Esophagus squamous epithelium (tissue), 5 donors: ENCODE data around the gene RERG. TPM values are rescaled to one million over a fixed set of nuclear protein-coding genes. Genes with fewer than 3 reads are reported as not detected.
"Not testable (repeated sequence)": the region's sequence is repeated elsewhere in the genome, so short reads cannot be mapped to it uniquely, and the experiment has no call there.

Source experiments
- DNase-seq: peaks from one replicate; lab custom pipeline; 2025; lab: John Stamatoyannopoulos, UW
- H3K27ac ChIP-seq, 4 donors: fragments of 200-600 bp; sonication (generic); one replicate each; pipeline ENCODE4 v1.5.1; 2016 to 2019; ENCODE audit warnings: mild to moderate bottlenecking in 1 of 4
- H3K27me3 ChIP-seq, 4 donors: fragments of 200-600 bp; sonication (generic); 1 replicate in 3 of 4; 2 replicates in 1 of 4; pipeline versions ENCODE4 v1.5.1 to v1.6.0; 2017 to 2021; ENCODE audit warnings: antibody characterized with exemption in 1 of 4
- H3K36me3 ChIP-seq, 3 donors: fragments of 200-600 bp; sonication (generic); one replicate each; pipeline ENCODE4 v1.5.1; 2016 to 2019
- H3K4me1 ChIP-seq, 3 donors: fragments of 200-600 bp; sonication (generic); one replicate each; pipeline ENCODE4 v1.5.1; 2017 to 2019
- H3K4me3 ChIP-seq, 4 donors: fragments of 200-600 bp; sonication (generic); 1 replicate in 3 of 4; 2 replicates in 1 of 4; pipeline ENCODE4 v1.5.1; 2016 to 2019; ENCODE audit warnings: mild to moderate bottlenecking in 2 of 4, moderate library complexity in 1 of 4
- H3K9me3 ChIP-seq, 3 donors: fragments of 200-600 bp; sonication (generic); one replicate each; pipeline ENCODE4 v1.5.1; 2016 to 2019
- POLR2A ChIP-seq, 4 donors: fragments of 450-650 bp; IDR thresholded peaks; one replicate each; pipeline ENCODE4 v1.6.1; 2017; ENCODE audit warnings: antibody characterized with exemption in 4 of 4, mild to moderate bottlenecking in 4 of 4, moderate library complexity in 3 of 4
- WGBS, 2 donors: methylation state at CpG; one replicate each; pipeline ENCODE4 v1.1.5; 2018; 5-methylcytosine and 5-hydroxymethylcytosine counted together
- intact Hi-C: fragments of 100-400 bp; cut with DNase I; formaldehyde crosslinking; loops from one replicate; pipeline ENCODE4 v1.15.0; 2022
- total RNA-seq, 4 donors: library from RNA; depleted of rRNA; stranded (reverse); fragments of >200 nt; gene quantifications; one replicate each; pipeline ENCODE4 v1.1.0, GENCODE V29; 2016
- TF ChIP-seq, protein P1 (sequence below), 6 experiments: fragments of 450-650 bp in 4 of 6; fragments of 200-600 bp in 2 of 6; sonication (generic) in 2 of 6; IDR thresholded peaks; one replicate each; pipeline ENCODE4 v1.5.1; 2016 to 2019; ENCODE audit warnings: antibody characterized with exemption in 6 of 6, mild to moderate bottlenecking in 4 of 6, moderate library complexity in 4 of 6
- donor health status: DM: yes; HTN: yes; CAD: no.

The RERG gene
- total RNA-seq, 4 donors from 2014 or later: 1.4 to 15.1 (median 7.0) TPM

- H3K4me3 ChIP-seq: no peak overlapping the region
- WGBS, 2 donors: 72 to 78% methylated on average over 1 of the region's 1 CpG
- no peaks in the 10 kb centered on the region for H3K36me3 ChIP-seq
- H3K9me3 ChIP-seq: no peaks in the 10 kb centered on the region
- H3K27me3 ChIP-seq: peaks cover 0 to 16% (median 0%) of the 10 kb centered on the region in 4 donors
- H3K4me1 ChIP-seq: no peaks in the 10 kb centered on the region
- TF ChIP-seq, protein P1, sequence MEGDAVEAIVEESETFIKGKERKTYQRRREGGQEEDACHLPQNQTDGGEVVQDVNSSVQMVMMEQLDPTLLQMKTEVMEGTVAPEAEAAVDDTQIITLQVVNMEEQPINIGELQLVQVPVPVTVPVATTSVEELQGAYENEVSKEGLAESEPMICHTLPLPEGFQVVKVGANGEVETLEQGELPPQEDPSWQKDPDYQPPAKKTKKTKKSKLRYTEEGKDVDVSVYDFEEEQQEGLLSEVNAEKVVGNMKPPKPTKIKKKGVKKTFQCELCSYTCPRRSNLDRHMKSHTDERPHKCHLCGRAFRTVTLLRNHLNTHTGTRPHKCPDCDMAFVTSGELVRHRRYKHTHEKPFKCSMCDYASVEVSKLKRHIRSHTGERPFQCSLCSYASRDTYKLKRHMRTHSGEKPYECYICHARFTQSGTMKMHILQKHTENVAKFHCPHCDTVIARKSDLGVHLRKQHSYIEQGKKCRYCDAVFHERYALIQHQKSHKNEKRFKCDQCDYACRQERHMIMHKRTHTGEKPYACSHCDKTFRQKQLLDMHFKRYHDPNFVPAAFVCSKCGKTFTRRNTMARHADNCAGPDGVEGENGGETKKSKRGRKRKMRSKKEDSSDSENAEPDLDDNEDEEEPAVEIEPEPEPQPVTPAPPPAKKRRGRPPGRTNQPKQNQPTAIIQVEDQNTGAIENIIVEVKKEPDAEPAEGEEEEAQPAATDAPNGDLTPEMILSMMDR (IDR thresholded peaks at IDR 0.05): no peak
- H3K27ac ChIP-seq: no peak overlapping the region
- no peak for DNase-seq
- intact Hi-C loops: no loop called here
Observed at GRCh38 chr12:15231493-15231892, 10.3 kb upstream of the RERG start.

DNA sequence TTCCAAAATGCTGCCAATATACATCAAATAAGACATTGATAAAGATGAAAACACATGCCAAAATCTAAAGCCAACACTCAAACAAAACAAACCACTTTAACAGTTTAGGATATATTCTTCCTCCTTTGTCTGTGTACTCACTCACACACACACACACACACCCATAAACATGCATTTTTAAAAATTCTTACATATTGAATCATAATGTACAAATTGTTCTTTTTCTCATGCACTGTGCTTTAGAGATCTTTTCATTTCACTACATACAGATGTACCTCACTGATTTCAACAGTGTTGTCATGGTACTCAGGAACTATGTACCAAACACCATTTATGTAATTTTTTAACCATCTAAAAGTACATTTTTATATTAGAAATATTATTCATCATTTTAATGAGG lies 9.5 kb upstream of the RERG start:
- no peak overlapping the region for H3K27ac ChIP-seq
- H3K36me3 ChIP-seq: no peaks in the 10 kb centered on the region
- no peak overlapping the region for H3K4me3 ChIP-seq
- no peak for DNase-seq
- no peaks in the 10 kb centered on the region for H3K4me1 ChIP-seq
- peaks cover 0 to 16% (median 0%) of the 10 kb centered on the region in 4 donors for H3K27me3 ChIP-seq
- H3K9me3 ChIP-seq: no peaks in the 10 kb centered on the region
- intact Hi-C loops: no loop called here
- no peak for TF ChIP-seq POLR2A (IDR thresholded peaks at IDR 0.05)
- TF ChIP-seq, protein P1 (IDR thresholded peaks at IDR 0.05): no peak

- H3K4me3 ChIP-seq: no peak overlapping the region
- H3K4me1 ChIP-seq: no peaks in the 10 kb centered on the region
- peaks cover 0 to 16% (median 0%) of the 10 kb centered on the region in 4 donors for H3K27me3 ChIP-seq
- H3K9me3 ChIP-seq: no peaks in the 10 kb centered on the region
- DNase-seq: no peak
- TF ChIP-seq, protein P1 (IDR thresholded peaks at IDR 0.05): no peak
- TF ChIP-seq POLR2A (IDR thresholded peaks at IDR 0.05): no peak
- no peaks in the 10 kb centered on the region for H3K36me3 ChIP-seq
- intact Hi-C loops: no loop called here
- no peak overlapping the region for H3K27ac ChIP-seq
Observed at GRCh38 chr12:15230137-15230536, 8.9 kb upstream of the RERG start.

DNA sequence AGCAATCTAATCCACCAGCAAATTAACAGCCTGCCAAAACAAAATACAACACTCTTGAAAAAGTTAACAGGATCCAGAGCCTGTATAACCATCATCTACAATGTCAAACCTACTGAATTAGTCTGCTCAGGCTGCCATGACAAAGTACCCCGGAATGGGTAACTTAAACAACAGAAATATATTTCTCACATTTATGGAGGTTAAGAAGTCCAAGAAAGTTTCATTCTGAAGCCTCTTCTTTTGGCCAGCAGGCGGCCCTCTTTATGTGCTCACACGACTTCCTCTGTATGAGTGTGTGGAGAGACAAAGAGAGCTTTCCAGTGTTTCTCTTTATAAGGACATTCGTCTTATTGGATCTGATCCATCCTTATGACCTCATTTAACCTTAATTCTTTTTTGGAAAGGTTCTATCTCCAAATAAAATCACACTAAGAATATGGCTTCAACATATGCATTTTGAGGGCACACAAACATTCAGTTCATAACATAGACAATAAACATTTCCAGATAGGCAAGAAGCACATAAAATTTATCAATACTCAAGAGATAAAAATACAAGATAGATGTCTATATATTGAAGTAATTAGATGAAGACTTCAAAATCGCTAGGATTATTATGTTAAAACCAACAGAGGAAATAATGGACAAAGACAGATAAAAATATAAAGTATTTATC lies 5.9 kb upstream of the RERG start:
- Histone ChIP-seq H3K4me3 (no peak overlapping the region), H3K9me3 (no peaks in the 10 kb centered on the region), H3K27me3 (peaks cover 0 to 6% (median 0%) of the 10 kb centered on the region in 4 donors), H3K36me3 (no peaks in the 10 kb centered on the region), H3K27ac (no peak overlapping the region), H3K4me1 (no peaks in the 10 kb centered on the region)
- TF ChIP-seq, protein P1 (IDR thresholded peaks at IDR 0.05): peak; percentile 18 to 69 (median 60)
- no peak for TF ChIP-seq POLR2A (IDR thresholded peaks at IDR 0.05)
- intact Hi-C loops: loop anchor here (10.0 kb wide), 1 partner anchor 48 kb away; no protein-coding TSS in a partner anchor
- no peak for DNase-seq
- WGBS, 2 donors: 12 to 17% methylated on average over 5 of the region's 5 CpGs

DNA sequence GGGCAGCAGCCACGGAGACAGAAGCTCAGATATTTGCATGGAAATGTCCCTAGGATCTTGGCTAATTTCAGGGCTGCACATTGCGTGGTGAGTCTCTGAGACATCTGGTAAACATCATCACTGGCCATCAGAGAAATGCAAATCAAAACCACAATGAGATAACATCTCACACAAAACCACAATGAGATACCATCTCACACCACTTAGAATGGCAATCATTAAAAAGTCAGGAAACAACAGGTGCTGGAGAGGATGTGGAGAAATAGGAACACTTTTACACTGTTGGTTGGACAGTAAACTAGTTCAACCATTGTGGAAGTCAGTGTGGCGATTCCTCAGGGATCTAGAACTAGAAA lies 4.6 kb upstream of the RERG start:
- H3K9me3 ChIP-seq, H3K4me3 ChIP-seq, H3K36me3 ChIP-seq, H3K27me3 ChIP-seq, DNase-seq: not testable (repeated sequence)
- H3K27ac ChIP-seq: peak overlapping the region in 2 of 4 donors; percentile 20 to 31
- peaks cover 0 to 11% (median 3%) of the 10 kb centered on the region in 3 donors for H3K4me1 ChIP-seq
- WGBS, 2 donors: 66 to 83% methylated on average over 3 of the region's 3 CpGs
- intact Hi-C loops: loop anchor here (10.0 kb wide), 1 partner anchor 49 kb away; no protein-coding TSS in a partner anchor
